ENCODE measurements around the gene ZCCHC8.
A peak's percentile ranks its signal among the peaks of the same experiment; 100 is the strongest.
"Not testable (repeated sequence)": the region's sequence is repeated elsewhere in the genome, so short reads cannot be mapped to it uniquely, and the experiment has no call there.

The ZCCHC8 gene

DNA sequence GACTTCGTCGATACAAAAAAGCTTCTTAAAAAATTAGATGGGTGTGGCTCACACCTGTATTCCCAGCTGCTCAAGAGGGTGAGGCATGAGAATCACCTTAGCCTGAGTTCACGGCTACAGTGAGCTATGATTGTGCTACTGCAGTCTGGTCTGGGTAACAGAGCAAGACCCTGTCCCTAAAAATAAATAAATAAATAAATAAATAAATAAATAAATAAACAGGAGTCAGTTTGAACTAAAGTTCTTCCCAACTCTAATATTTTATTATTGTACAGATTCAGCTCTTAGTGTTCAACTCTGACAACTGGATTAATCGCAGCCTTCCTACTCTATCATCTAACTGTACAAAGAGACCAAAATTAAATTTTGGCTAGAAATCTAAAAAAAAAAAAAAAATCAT, 65.5 kb downstream of the ZCCHC8 start:
- DNase-seq (ENCODE audit: low read depth in 2 of 2, low spot score in 1 of 2) = no peak

DNA sequence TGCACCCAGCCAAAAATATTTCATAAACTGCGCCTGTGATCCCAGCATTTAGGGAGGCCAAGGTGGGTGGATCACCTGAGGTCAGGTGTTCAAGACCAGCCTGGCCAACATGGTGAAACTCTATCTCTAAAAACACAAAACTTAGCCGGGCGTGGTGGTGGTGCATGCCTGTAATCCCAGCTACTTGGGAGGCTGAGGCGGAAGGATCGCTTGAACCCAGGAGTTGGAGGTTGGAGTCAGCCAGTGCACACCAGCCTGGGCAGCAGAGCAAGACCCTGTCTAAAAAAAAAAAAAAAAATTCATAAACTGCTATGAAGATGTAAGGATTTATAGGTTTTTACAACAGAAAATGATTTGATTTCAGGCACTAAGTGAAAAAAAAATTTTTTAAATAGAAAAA, 71.7 kb downstream of the ZCCHC8 start:
- not testable (repeated sequence) for DNase-seq (ENCODE audit: low read depth in 2 of 2, low spot score in 1 of 2)

DNA sequence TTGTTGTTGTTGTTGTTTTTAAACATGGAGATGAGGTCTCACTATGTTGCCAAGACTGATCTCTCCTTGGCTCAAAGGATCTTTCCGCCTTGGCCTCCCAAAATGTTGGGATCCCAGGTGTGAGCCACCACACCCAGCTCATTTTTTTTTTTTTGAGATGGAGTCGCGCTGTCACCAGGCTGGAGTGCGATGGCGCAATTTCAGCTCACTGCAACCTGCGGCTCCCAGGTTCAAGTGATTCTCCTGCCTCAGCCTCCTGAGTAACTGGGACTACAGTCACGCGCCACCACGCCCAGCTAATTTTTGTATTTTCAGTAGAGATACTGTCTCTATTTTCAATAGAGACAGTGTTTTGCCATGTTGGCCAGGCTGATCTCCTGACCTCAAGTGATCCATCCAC, 73.3 kb downstream of the ZCCHC8 start:
- no peak for DNase-seq (ENCODE audit: low read depth in 2 of 2, low spot score in 1 of 2)

DNA sequence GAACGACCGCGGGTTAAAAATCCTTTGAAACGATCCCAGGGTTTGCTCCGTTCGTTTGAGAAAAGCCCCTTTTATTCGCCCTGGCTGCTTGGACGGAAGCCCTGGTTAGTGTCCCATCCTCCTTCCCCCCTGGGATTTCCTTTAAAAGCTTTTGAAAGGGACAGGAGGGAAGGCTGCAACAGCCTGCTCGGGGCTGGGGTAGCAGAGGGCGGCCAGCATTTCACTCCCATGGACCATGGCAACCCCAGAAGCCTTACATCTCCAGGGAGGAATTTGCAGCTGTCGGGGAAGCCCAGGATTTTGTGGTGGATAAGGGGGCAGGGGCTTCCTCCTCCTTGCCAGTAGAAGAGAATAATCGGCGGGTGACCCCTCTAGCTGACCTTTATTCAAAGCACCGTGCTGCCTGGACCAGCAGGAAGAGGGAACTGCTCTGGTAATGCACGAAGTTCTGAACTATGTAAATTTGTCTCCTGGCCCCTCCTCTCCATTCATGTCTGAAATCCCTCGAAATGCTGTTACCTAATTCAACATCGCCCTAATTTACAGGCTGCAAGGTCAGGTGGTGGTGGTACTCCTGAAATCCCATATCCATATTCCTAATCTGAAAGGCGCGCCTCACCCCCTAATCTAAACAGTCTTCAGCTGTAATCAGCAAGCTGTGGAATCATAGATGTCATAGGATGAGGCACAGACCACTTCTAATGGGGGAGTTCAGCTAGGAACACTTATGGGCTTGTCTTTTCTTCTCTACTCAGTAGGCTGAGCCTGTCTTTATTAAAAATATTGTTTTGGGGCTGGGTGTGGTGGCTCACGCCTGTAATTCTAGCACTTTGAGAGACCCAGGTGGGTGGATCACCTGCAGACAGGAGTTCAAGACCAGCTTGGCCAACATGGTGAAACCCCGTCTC, 77.2 kb downstream of the ZCCHC8 start:
- DNase-seq (ENCODE audit: low read depth in 2 of 2, low spot score in 1 of 2) = no peak

DNA sequence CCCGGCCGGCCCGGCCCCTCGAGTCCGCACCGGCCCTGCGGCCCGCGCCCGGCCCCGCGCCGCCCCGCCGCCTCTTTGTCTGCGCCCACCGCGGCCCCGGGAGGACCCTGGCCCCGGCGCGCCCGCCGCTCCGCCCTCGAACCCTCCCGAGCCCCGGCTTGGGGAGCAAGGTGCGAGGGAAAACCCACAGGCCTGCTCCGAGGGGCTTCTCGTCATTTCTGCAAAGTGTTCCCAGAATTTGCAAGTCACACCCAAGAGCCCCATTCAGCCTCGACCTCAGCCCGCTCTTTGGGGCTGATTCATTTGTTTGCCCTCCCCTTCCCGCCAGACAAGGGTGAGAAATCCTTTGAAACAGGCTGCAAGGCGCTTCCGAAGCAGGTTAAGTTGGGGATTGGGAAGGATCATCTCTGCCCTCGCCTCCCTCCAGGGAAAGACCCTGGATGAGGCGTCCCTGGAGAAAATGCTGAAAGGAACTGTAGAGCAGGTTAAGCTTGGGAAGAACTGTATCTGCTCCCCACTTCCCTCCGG, 77.9 kb downstream of the ZCCHC8 start:
- no peak for DNase-seq (ENCODE audit: low read depth in 2 of 2, low spot score in 1 of 2)

DNA sequence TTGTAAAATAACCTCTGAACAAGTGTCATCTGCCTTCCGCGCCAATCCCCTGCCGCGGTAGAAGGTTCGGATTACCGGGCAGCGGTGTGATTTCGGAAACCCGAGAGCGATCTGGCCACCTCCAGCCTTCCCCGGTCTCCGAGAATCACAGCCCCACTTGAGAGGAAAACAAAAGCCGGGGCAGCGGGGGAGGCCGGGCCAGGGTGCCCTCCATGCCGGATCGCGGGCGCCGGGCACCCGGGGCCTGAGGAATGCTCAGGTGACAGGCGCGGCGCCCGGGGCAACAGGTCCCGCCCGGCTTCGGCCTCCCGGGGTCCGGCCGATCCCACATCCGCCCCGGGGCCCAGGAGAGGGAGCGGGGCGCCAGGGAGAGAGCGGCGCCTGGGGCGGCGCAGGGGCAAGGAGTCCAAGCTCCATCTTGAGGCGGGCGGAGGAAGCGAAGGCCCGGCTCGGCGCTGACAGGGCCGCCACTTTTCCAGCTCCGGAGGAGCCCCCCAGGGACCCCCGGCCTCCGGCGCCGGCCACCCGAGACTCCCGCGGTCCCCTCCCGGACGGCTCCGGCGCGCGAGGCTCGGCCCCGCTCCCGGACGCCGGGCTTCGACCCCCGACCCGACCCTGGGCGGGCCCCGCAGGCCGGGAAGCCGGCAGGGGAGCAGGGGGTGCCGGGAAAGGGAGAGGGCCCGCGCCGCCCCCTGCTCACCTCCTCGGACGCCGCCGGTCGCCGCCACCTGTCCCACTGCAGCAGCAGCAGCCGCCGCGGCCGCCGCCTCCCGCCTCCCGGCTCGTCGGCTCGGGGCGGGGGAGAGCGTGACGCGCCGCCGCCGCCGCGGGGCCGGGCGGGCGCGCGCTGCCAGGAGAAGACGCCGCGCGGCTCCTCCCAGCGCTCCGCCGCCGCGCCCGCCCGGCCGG, 78.7 kb downstream of the ZCCHC8 start, which contains the start of gene CLIP1:
CLIP1 (minus strand) TSS at position 849 of the 909 bp plus-strand sequence. CDS start 42,217 bp downstream, outside the sequence.
- DNase-seq (ENCODE audit: low read depth in 2 of 2, low spot score in 1 of 2) = peak in 1 of 2 donors; percentile 21

All from stimulated activated CD8-positive, alpha-beta memory T cell treated with anti-CD3 and anti-CD28 coated beads, Interleukin-4, amount 100 ng/mL, for 1 hour (primary cell).